K562 (cell line): ENCODE data around the gene TIMM22. TPM values are rescaled to one million over a fixed set of nuclear protein-coding genes. Genes with fewer than 3 reads are reported as not detected.

Experiments used
- ATF1 ChIP-seq, 2 experiments: fragments of 450-650 bp in 1 of 2; IDR thresholded peaks; 2 replicates each; pipeline ENCODE4 v1.6.1; 2016; ENCODE audit warnings: missing compliant biosample characterization in 1 of 2, missing genetic modification characterization in 1 of 2
- FOXK1 ChIP-seq: sonication (generic); formaldehyde crosslinking; IDR thresholded peaks from 2 replicates; pipeline ENCODE4 v1.8.0; 2022; ENCODE audit warnings: missing genetic modification reagents, mild to moderate bottlenecking, borderline replicate concordance
- MGA ChIP-seq: fragments of 450-650 bp; IDR thresholded peaks from 2 replicates; pipeline ENCODE4 v1.6.1; 2016; ENCODE audit warnings: mild to moderate bottlenecking, moderate library complexity
- SP2 ChIP-seq: IDR thresholded peaks from 2 replicates; pipeline ENCODE4 v1.6.1; 2011; ENCODE audit warnings: mild to moderate bottlenecking, low read depth, low read length, moderate library complexity; ENCODE audit not compliant: poor library complexity, severe bottlenecking; ENCODE audit errors: extremely low read depth
- TCF7L2 ChIP-seq: fragments of 150-350 bp; IDR thresholded peaks from 2 replicates; pipeline ENCODE4 v1.6.1; 2016; ENCODE audit warnings: low read depth, mild to moderate bottlenecking, low read length, moderate library complexity
- ZNF175 ChIP-seq: fragments of 200-800 bp; sonication (Bioruptor generic); IDR thresholded peaks from 2 replicates; pipeline ENCODE4 v1.6.1; 2016; ENCODE audit warnings: low read depth, mild to moderate bottlenecking, missing genetic modification characterization, missing compliant biosample characterization
- polyA plus RNA-seq, 8 experiments: library from polyadenylated mRNA; depleted of rRNA in 4 of 8; stranded (reverse) in 5 of 8; unstranded in 3 of 8; fragments of >200 nt; fragmentation: Nextera tagmentation in 2 of 8; fragmentation: Illumina TruSeq in 1 of 8; extraction: Ambion mirVana in 2 of 8; extraction: Trizol in 1 of 8; gene quantifications; 2 replicates each; pipeline versions ENCODE4 v1.2.1 to v1.2.3, GENCODE V29; 2011 to 2014; ENCODE audit warnings: inconsistent platforms in 1 of 8, missing spikeins in 1 of 8
- total RNA-seq, 7 experiments: library from RNA; depleted of rRNA in 6 of 7; stranded (reverse); fragments of >200 nt in 6 of 7; fragmentation: Illumina TruSeq in 2 of 7; extraction: Trizol in 2 of 7; gene quantifications; 2 replicates each; pipeline versions ENCODE4 v1.2.1 to v1.2.3, GENCODE V29; 2011 to 2021; ENCODE audit warnings: low replicate concordance in 1 of 7

TIMM22 gene
- total and polyA plus RNA-seq, 9 of the 15 experiments (the other 6 are each of a cell fraction or from before 2014, with no cell fraction given): 5.9 to 14.1 (median 10.3) TPM

- TF ChIP-seq SP2 (no peak), ZNF175 (CRISPR knock-in tag) (no peak), FOXK1 (no peak), ATF1 (CRISPR knock-in tag; IDR thresholded peaks at IDR 0.05) (no peak), ATF1 (tag; IDR thresholded peaks at IDR 0.05) (no peak), MGA (no peak), TCF7L2 (no peak)
- TF ChIP-seq, all 486 proteins: peak for 2
These were observed 16.1 kb downstream of the TIMM22 start (continued) for GRCh38 chr17:1012823-1013728.
